ENCODE measurements around the gene TMEM229B. TPM values are rescaled to one million over a fixed set of nuclear protein-coding genes. Genes with fewer than 3 reads are reported as not detected.

TMEM229B gene
- total RNA-seq, 4 donors from 2014 or later, result 1.5 to 3.3 (median 1.8) TPM

DNA sequence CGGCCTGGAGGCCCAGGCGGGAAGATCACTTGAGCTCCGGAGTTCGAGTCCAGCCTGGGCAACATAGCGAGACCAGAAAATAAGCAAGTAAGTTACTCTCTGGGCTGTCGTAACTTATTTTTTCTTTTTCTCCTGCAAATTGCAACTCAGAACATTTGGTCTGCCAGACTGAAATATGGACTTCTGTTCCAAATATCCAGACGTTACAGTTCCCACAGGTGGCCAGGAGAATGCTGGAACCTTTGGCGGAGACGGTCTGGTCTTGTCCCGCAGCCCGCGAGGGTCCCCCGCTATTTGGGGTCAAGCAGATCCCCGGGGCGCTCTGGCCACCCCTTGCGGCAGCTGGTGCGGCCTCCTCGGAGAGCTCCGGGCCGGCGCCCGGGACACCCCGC, 44.1 kb upstream of the TMEM229B start:
- Histone ChIP-seq H3K9me3 (no peaks in the 10 kb centered on the region), H3K4me3 (peak overlapping the region; percentile 86), H3K36me3 (no peaks in the 10 kb centered on the region), H3K4me1 (peaks cover 16% of the 10 kb centered on the region), H3K27ac (peak overlapping the region; percentile 78), H3K27me3 (no peaks in the 10 kb centered on the region)
- TF ChIP-seq POLR2A (IDR thresholded peaks at IDR 0.05), result no peak
- TF ChIP-seq POLR2AphosphoS5 (IDR thresholded peaks at IDR 0.05), result no peak
- TF ChIP-seq CTCF (IDR thresholded peaks at IDR 0.05), result no peak
- no peak for TF ChIP-seq EP300 (IDR thresholded peaks at IDR 0.05)
- WGBS, result 16% methylated on average over 21 of the region's 23 CpGs
- DNase-seq (ENCODE audit: low spot score in 2 of 2), result no peak

GRCh38 chr14:67529947-67530935, 41.7 kb upstream of the TMEM229B start:
- peaks cover 5% of the 10 kb centered on the region for H3K27me3 ChIP-seq
- DNase-seq (ENCODE audit: low spot score in 2 of 2), result no peak
- no peaks in the 10 kb centered on the region for H3K36me3 ChIP-seq
- no peaks in the 10 kb centered on the region for H3K9me3 ChIP-seq
- no peak overlapping the region for H3K27ac ChIP-seq
- 67% methylated on average over 5 of the region's 5 CpGs for WGBS
- TF ChIP-seq EP300 (IDR thresholded peaks at IDR 0.05) (no peak), POLR2A (IDR thresholded peaks at IDR 0.05) (no peak), CTCF (IDR thresholded peaks at IDR 0.05) (no peak), POLR2AphosphoS5 (IDR thresholded peaks at IDR 0.05) (no peak)
- H3K4me1 ChIP-seq, result peaks cover 13% of the 10 kb centered on the region
- H3K4me3 ChIP-seq, result no peak overlapping the region

GRCh38 chr14:67528276-67528675, 39.8 kb upstream of the TMEM229B start:
- TF ChIP-seq EP300 (IDR thresholded peaks at IDR 0.05) (no peak), POLR2AphosphoS5 (IDR thresholded peaks at IDR 0.05) (no peak), CTCF (IDR thresholded peaks at IDR 0.05) (no peak), POLR2A (IDR thresholded peaks at IDR 0.05) (no peak)
- 100% methylated on average over 1 of the region's 1 CpG for WGBS
- Histone ChIP-seq H3K4me3 (no peak overlapping the region), H3K27ac (no peak overlapping the region), H3K27me3 (peaks cover 5% of the 10 kb centered on the region), H3K9me3 (no peaks in the 10 kb centered on the region), H3K36me3 (no peaks in the 10 kb centered on the region), H3K4me1 (peaks cover 11% of the 10 kb centered on the region)
- no peak for DNase-seq (ENCODE audit: low spot score in 2 of 2)

DNA sequence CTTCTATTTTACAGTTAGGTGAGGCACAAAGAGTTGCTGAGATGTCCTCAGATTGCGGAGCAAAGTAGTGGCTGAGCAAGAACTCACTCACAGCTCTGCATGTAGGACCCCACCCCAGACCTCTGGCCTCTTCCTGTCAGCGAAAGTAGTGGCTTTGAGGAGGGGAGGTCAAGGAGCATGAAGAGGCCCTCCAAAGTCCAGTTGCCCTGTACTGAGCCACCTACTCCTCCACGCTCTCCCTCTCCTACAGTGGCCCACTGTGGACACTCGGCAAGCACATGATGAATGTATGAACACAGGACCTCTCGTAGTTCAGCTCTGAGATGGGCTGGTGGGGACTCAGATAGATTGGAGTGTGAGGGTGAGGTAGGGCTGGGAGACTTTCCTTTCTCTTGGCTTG, 39.2 kb upstream of the TMEM229B start:
- no peaks in the 10 kb centered on the region for H3K9me3 ChIP-seq
- no peak for DNase-seq (ENCODE audit: low spot score in 2 of 2)
- H3K4me1 ChIP-seq, result peaks cover 9% of the 10 kb centered on the region
- TF ChIP-seq POLR2A (IDR thresholded peaks at IDR 0.05) (no peak), CTCF (IDR thresholded peaks at IDR 0.05) (no peak), EP300 (IDR thresholded peaks at IDR 0.05) (no peak), POLR2AphosphoS5 (IDR thresholded peaks at IDR 0.05) (no peak)
- 96% methylated on average over 5 of the region's 5 CpGs for WGBS
- peaks cover 5% of the 10 kb centered on the region for H3K27me3 ChIP-seq
- no peaks in the 10 kb centered on the region for H3K36me3 ChIP-seq
- no peak overlapping the region for H3K27ac ChIP-seq
- no peak overlapping the region for H3K4me3 ChIP-seq

DNA sequence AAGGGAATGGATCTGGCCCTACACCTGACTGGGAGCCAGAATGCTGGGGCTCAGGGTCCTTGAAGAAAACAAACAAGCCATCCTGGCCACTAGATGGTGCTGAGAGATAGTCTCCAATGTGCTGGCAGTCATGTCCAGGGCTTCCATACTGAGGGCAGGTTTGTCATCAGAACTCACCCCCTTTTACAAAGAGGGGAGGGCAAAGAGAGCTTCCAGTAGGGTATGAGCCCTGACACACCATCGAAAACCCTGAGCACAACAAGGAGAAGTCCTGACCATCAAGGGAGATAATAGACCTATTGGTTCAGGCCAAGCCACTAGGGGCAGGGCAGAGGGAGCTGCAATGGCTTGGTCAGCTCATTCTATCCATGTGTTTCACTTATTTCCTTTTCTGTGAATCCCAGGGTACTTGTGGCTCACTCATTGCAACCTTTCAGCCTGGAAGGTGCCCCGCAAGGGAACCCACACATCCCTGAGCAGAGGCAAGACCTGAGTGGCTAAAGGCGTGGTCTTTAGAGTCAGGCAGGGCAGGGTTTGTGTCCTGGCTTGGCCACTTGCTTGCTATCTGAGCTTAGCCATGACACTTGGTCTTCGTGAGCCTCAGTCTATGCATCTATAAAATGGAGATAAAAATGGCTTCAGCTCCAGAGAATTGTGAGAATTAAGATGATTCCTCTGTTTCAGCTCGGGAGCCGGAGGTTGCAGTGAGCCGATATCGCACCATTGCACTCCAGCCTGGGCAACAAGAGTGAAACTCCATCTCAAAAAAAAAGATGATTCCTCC, 38.3 kb upstream of the TMEM229B start:
- no peak for DNase-seq (ENCODE audit: low spot score in 2 of 2)
- WGBS, result 94% methylated on average over 7 of the region's 8 CpGs
- Histone ChIP-seq H3K27me3 (peaks cover 5% of the 10 kb centered on the region), H3K4me1 (peaks cover 4% of the 10 kb centered on the region), H3K36me3 (no peaks in the 10 kb centered on the region), H3K27ac (no peak overlapping the region), H3K4me3 (no peak overlapping the region), H3K9me3 (no peaks in the 10 kb centered on the region)
- no peak for TF ChIP-seq EP300 (IDR thresholded peaks at IDR 0.05)
- no peak for TF ChIP-seq POLR2A (IDR thresholded peaks at IDR 0.05)
- no peak for TF ChIP-seq POLR2AphosphoS5 (IDR thresholded peaks at IDR 0.05)
- peak in 1 of 2 donors; percentile 40 for TF ChIP-seq CTCF (IDR thresholded peaks at IDR 0.05)

Data from suprapubic skin (tissue), 4 donors.